HepG2 (cell line): ENCODE results near the gene HPD. TPM values are rescaled to one million over a fixed set of nuclear protein-coding genes. Genes with fewer than 3 reads are reported as not detected.

ENCODE experiments used
- DNMT1 ChIP-seq: sonication (generic); formaldehyde crosslinking; IDR thresholded peaks from 2 replicates; pipeline ENCODE4 v1.5.1; 2020; ENCODE audit warnings: mild to moderate bottlenecking, missing genetic modification reagents
- HNRNPL ChIP-seq: fragments of 200-400 bp; formaldehyde crosslinking; IDR thresholded peaks from 2 replicates; pipeline ENCODE4 v1.6.1; 2017; ENCODE audit warnings: mild to moderate bottlenecking, low read depth, low read length
- RBFOX2 ChIP-seq: fragments of 200-400 bp; formaldehyde crosslinking; IDR thresholded peaks from 2 replicates; pipeline ENCODE4 v1.6.1; 2017; ENCODE audit warnings: low read depth, mild to moderate bottlenecking, low read length
- SMC3 ChIP-seq: IDR thresholded peaks from 2 replicates; pipeline ENCODE4 v1.6.1; 2011; ENCODE audit warnings: low read length, improper control_type of control experiment
- SMYD3 ChIP-seq: sonication (generic); formaldehyde crosslinking; IDR thresholded peaks from 2 replicates; pipeline ENCODE4 v1.8.1; 2023; ENCODE audit warnings: mild to moderate bottlenecking, missing genetic modification reagents
- ZFP36L2 ChIP-seq: sonication (generic); formaldehyde crosslinking; IDR thresholded peaks from 2 replicates; pipeline ENCODE4 v1.4.0; 2020; ENCODE audit warnings: missing genetic modification reagents
- ZNF136 ChIP-seq: sonication (generic); formaldehyde crosslinking; IDR thresholded peaks from 2 replicates; pipeline ENCODE4 v1.8.1; 2022; ENCODE audit warnings: low read depth, mild to moderate bottlenecking, moderate library complexity, missing genetic modification reagents
- ZNF318 ChIP-seq: sonication (generic); formaldehyde crosslinking; IDR thresholded peaks from 2 replicates; pipeline ENCODE4 v1.4.0; 2020; ENCODE audit warnings: mild to moderate bottlenecking, missing genetic modification reagents
- ZNF570 ChIP-seq: sonication (generic); formaldehyde crosslinking; IDR thresholded peaks from 2 replicates; pipeline ENCODE4 v1.4.0; 2020; ENCODE audit warnings: mild to moderate bottlenecking, missing genetic modification reagents, borderline replicate concordance
- ZNF577 ChIP-seq: sonication (generic); formaldehyde crosslinking; IDR thresholded peaks from 2 replicates; pipeline ENCODE4 v1.4.0; 2020; ENCODE audit warnings: mild to moderate bottlenecking, low read depth, missing genetic modification reagents, borderline replicate concordance
- ZNF841 ChIP-seq: sonication (generic); formaldehyde crosslinking; IDR thresholded peaks from 2 replicates; pipeline ENCODE4 v1.8.1; 2023; ENCODE audit warnings: missing genetic modification reagents, borderline replicate concordance
- polyA plus RNA-seq, 8 experiments: library from polyadenylated mRNA; depleted of rRNA in 3 of 8; stranded (reverse) in 7 of 8; unstranded in 1 of 8; fragments of >200 nt; fragmentation: Illumina TruSeq in 4 of 8; extraction: Trizol in 4 of 8; gene quantifications; 2 replicates each; pipeline versions ENCODE4 v1.2.1 to v1.2.3, GENCODE V29; 2011 to 2016; ENCODE audit warnings: low read depth in 4 of 8, missing spikeins in 1 of 8, mixed read lengths in 1 of 8; ENCODE audit not compliant: insufficient read depth in 1 of 8
- total RNA-seq, 5 experiments: library from RNA; depleted of rRNA; stranded (reverse); fragments of >200 nt; fragmentation: Illumina TruSeq; extraction: Trizol; gene quantifications; 2 replicates each; pipeline ENCODE4 v1.2.3, GENCODE V29; 2016; ENCODE audit warnings: low read depth in 1 of 5
- TF ChIP-seq, protein P1 (sequence below): IDR thresholded peaks from 2 replicates; pipeline ENCODE4 v1.6.1; 2012; ENCODE audit warnings: low read length, improper control_type of control experiment

HPD gene
- total and polyA plus RNA-seq, 2 of the 13 experiments (the other 11 are each of a cell fraction or from before 2014, with no cell fraction given), result 120 to 195 TPM

- TF ChIP-seq ZNF577 (CRISPR knock-in tag), result no peak
- no peak for TF ChIP-seq SMYD3 (CRISPR knock-in tag)
- TF ChIP-seq ZFP36L2 (CRISPR knock-in tag), result no peak
- no peak; the same call in 1 of the 2 replicates for TF ChIP-seq RBFOX2
- TF ChIP-seq ZNF136 (CRISPR knock-in tag), result no peak; the same call in 1 of the 2 replicates
- TF ChIP-seq SMC3, result peak; percentile 71
- TF ChIP-seq, protein P1, sequence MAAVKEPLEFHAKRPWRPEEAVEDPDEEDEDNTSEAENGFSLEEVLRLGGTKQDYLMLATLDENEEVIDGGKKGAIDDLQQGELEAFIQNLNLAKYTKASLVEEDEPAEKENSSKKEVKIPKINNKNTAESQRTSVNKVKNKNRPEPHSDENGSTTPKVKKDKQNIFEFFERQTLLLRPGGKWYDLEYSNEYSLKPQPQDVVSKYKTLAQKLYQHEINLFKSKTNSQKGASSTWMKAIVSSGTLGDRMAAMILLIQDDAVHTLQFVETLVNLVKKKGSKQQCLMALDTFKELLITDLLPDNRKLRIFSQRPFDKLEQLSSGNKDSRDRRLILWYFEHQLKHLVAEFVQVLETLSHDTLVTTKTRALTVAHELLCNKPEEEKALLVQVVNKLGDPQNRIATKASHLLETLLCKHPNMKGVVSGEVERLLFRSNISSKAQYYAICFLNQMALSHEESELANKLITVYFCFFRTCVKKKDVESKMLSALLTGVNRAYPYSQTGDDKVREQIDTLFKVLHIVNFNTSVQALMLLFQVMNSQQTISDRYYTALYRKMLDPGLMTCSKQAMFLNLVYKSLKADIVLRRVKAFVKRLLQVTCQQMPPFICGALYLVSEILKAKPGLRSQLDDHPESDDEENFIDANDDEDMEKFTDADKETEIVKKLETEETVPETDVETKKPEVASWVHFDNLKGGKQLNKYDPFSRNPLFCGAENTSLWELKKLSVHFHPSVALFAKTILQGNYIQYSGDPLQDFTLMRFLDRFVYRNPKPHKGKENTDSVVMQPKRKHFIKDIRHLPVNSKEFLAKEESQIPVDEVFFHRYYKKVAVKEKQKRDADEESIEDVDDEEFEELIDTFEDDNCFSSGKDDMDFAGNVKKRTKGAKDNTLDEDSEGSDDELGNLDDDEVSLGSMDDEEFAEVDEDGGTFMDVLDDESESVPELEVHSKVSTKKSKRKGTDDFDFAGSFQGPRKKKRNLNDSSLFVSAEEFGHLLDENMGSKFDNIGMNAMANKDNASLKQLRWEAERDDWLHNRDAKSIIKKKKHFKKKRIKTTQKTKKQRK, result no peak
- TF ChIP-seq DNMT1 (CRISPR knock-in tag), result no peak
- TF ChIP-seq ZNF318 (CRISPR knock-in tag), result no peak
- no peak for TF ChIP-seq ZNF570
- no peak for TF ChIP-seq ZNF841
- TF ChIP-seq HNRNPL, result peak; percentile 38; the same call in 1 of the 2 replicates
Measured at GRCh38 chr12:121795034-121795968, 63.4 kb downstream of the HPD start (continued).
